ENCODE measurements around the gene HSPA4.

HSPA4 gene

DNA sequence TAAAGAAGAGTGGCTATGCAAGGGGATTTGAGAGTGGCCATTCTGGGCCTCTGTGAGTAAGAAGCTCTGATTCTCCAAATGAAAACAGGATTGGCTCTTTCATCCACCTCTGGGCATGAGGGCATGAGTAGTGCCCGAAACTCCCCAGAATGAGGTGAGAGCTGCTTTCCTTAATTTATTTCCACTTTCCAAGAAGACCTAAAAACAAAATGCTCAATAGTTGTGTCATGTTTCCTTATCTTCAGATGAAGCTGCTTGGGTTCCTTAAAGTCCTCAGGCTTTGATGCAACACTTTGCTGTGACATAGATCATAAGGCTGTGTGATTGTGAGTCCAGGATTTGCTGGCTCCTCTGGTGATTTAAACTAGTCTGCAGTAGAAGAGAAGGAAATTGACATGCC lies 22.4 kb upstream of the HSPA4 start:
- Histone ChIP-seq H3K4me1 (ENCODE audit: low read length) (peaks cover 12% of the 10 kb centered on the region), H4K20me1 (ENCODE audit: insufficient read depth, low read length) (no peaks in the 10 kb centered on the region), H2AFZ (ENCODE audit: low read depth, low read length) (no peak overlapping the region), H3K79me2 (ENCODE audit: low read length) (peaks cover 13% of the 10 kb centered on the region), H3K4me2 (ENCODE audit: low read length) (no peak overlapping the region), H3K4me3 (ENCODE audit: low read length) (no peak overlapping the region), H3K27ac (ENCODE audit: low read length) (no peak overlapping the region), H3K9ac (ENCODE audit: low read length) (no peak overlapping the region), H3K27me3 (ENCODE audit: low read depth, low read length) (no peaks in the 10 kb centered on the region), H3K9me3 (ENCODE audit: insufficient read depth, low read length) (no peaks in the 10 kb centered on the region), H3K36me3 (replicated peaks; ENCODE audit: low read depth, low read length) (no peaks in the 10 kb centered on the region)
- no peak for TF ChIP-seq EZH2phosphoT487 (IDR thresholded peaks at IDR 0.05; ENCODE audit: low read depth)
- TF ChIP-seq, protein P1, sequence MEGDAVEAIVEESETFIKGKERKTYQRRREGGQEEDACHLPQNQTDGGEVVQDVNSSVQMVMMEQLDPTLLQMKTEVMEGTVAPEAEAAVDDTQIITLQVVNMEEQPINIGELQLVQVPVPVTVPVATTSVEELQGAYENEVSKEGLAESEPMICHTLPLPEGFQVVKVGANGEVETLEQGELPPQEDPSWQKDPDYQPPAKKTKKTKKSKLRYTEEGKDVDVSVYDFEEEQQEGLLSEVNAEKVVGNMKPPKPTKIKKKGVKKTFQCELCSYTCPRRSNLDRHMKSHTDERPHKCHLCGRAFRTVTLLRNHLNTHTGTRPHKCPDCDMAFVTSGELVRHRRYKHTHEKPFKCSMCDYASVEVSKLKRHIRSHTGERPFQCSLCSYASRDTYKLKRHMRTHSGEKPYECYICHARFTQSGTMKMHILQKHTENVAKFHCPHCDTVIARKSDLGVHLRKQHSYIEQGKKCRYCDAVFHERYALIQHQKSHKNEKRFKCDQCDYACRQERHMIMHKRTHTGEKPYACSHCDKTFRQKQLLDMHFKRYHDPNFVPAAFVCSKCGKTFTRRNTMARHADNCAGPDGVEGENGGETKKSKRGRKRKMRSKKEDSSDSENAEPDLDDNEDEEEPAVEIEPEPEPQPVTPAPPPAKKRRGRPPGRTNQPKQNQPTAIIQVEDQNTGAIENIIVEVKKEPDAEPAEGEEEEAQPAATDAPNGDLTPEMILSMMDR (IDR thresholded peaks at IDR 0.05; ENCODE audit: low read depth, low read length), result no peak

DNA sequence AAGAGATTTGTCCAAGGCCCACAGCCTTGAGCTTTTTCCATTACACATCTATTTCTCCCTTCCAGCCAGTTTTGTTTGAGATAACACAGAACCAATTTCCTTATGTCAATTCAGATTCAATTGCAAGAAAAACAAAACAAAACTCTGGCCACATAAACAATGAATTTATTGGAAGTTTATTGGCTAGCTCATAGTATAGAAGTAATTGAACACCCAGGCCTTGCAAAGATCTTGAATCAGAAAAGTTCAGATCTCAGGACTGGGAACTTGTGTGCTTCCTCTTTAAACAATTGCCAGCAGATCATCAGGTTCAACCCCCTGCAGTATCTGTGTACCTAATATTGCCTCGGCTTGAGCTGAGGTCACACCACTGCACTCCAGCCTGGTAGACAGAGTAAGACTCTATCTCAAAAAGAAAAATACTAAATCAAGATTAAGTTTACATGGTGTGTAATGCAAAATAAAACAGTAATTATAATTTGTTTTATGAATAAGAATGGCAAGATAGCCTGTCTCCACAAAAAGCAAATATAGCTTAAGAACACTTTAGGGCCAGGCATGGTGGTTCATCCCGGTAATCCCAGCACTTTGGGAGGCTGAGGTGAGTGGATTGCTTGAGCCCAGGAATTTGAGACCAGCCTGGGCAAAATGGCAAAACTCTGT lies 21.3 kb upstream of the HSPA4 start:
- Histone ChIP-seq H3K4me2 (ENCODE audit: low read length) (no peak overlapping the region), H3K36me3 (replicated peaks; ENCODE audit: low read depth, low read length) (no peaks in the 10 kb centered on the region), H3K79me2 (ENCODE audit: low read length) (peaks cover 3% of the 10 kb centered on the region), H3K27me3 (ENCODE audit: low read depth, low read length) (no peaks in the 10 kb centered on the region), H3K4me3 (ENCODE audit: low read length) (no peak overlapping the region), H2AFZ (ENCODE audit: low read depth, low read length) (no peak overlapping the region), H3K4me1 (ENCODE audit: low read length) (peaks cover 19% of the 10 kb centered on the region), H4K20me1 (ENCODE audit: insufficient read depth, low read length) (no peaks in the 10 kb centered on the region), H3K9ac (ENCODE audit: low read length) (no peak overlapping the region), H3K27ac (ENCODE audit: low read length) (no peak overlapping the region), H3K9me3 (ENCODE audit: insufficient read depth, low read length) (no peaks in the 10 kb centered on the region)
- no peak for TF ChIP-seq EZH2phosphoT487 (IDR thresholded peaks at IDR 0.05; ENCODE audit: low read depth)
- TF ChIP-seq, protein P1 (IDR thresholded peaks at IDR 0.05; ENCODE audit: low read depth, low read length), result no peak

DNA sequence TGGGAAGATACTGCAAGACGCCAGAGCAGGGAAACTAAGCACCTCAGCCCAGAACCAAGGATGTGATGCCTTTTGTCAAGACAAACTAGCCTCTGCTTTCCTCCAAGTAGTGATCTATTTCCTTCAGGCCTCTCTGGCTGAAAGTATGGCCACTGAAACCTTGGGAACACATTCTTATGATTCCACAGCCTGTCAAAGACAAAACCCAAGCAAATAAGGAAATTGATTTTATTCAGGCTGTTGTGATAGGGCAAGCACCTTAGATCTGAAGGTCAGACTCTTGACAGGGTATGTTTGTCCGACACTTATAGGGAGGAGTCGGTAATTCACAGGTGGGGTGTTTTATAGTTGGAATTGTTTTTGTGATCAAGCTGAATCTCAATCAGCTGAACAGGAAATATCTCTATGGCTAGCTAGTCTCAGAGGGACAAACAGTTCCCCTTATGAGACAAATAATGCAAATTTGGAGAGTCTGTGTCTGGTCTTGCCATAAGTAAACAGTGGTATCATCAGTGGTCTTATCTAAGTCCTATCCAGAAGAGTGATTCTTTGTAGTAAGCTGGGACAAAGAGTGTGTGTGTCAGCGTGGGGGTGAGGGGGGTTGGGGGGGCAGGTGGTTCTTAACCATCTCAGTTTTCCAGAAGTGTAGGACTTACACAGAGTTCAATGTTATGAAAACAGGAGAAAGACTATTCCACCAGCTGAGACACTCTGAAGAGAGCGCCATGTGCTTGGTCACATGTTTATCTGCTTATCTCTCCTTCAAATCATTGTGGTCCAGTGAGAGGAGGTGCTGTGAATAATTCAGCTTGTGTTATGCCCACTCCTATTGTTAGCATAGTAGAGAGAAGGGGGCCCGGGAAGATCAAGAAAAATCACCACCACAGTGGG lies 18.7 kb upstream of the HSPA4 start:
- Histone ChIP-seq H3K4me1 (ENCODE audit: low read length) (peaks cover 19% of the 10 kb centered on the region), H3K27ac (ENCODE audit: low read length) (no peak overlapping the region), H2AFZ (ENCODE audit: low read depth, low read length) (peak overlapping the region; percentile 60; the same call in 1 of the 2 replicates), H3K27me3 (ENCODE audit: low read depth, low read length) (no peaks in the 10 kb centered on the region), H3K4me3 (ENCODE audit: low read length) (no peak overlapping the region), H4K20me1 (ENCODE audit: insufficient read depth, low read length) (no peaks in the 10 kb centered on the region), H3K9me3 (ENCODE audit: insufficient read depth, low read length) (no peaks in the 10 kb centered on the region), H3K79me2 (ENCODE audit: low read length) (no peaks in the 10 kb centered on the region), H3K9ac (ENCODE audit: low read length) (no peak overlapping the region), H3K4me2 (ENCODE audit: low read length) (peak overlapping the region; percentile 34; the same call in 1 of the 2 replicates), H3K36me3 (replicated peaks; ENCODE audit: low read depth, low read length) (no peaks in the 10 kb centered on the region)
- TF ChIP-seq EZH2phosphoT487 (IDR thresholded peaks at IDR 0.05; ENCODE audit: low read depth), result no peak
- TF ChIP-seq, protein P1 (IDR thresholded peaks at IDR 0.05; ENCODE audit: low read depth, low read length), result no peak

DNA sequence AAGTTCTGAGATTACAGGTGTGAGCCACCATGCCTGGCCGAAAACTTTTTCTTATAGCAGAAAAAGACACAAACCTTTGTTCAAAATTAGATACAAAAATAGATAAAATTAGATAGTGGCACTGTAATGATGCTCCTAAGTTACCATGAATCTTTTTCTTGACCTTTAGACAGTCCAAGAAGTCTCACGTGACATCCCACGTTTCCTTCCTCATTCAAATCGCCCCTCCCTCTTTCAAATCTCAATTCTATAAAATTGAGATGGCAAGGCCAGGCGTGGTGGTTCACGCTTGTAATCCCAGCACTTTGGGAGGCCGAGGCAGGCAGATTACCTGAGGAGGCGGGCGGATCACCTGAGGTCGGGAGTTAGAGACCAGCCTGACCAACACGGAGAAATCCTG lies 17.7 kb upstream of the HSPA4 start:
- no peaks in the 10 kb centered on the region for H3K36me3 ChIP-seq (replicated peaks; ENCODE audit: low read depth, low read length)
- H3K9ac ChIP-seq (ENCODE audit: low read length), result no peak overlapping the region
- H3K4me2 ChIP-seq (ENCODE audit: low read length), result no peak overlapping the region
- no peaks in the 10 kb centered on the region for H3K79me2 ChIP-seq (ENCODE audit: low read length)
- no peak overlapping the region for H2AFZ ChIP-seq (ENCODE audit: low read depth, low read length)
- no peak overlapping the region for H3K4me3 ChIP-seq (ENCODE audit: low read length)
- TF ChIP-seq EZH2phosphoT487 (IDR thresholded peaks at IDR 0.05; ENCODE audit: low read depth), result no peak
- TF ChIP-seq, protein P1 (IDR thresholded peaks at IDR 0.05; ENCODE audit: low read depth, low read length), result no peak
- no peaks in the 10 kb centered on the region for H4K20me1 ChIP-seq (ENCODE audit: insufficient read depth, low read length)
- H3K9me3 ChIP-seq (ENCODE audit: insufficient read depth, low read length), result no peaks in the 10 kb centered on the region
- H3K27me3 ChIP-seq (ENCODE audit: low read depth, low read length), result no peaks in the 10 kb centered on the region
- H3K4me1 ChIP-seq (ENCODE audit: low read length), result peaks cover 19% of the 10 kb centered on the region
- no peak overlapping the region for H3K27ac ChIP-seq (ENCODE audit: low read length)
